Measurements from ENCODE around the gene RAB30.

DNA sequence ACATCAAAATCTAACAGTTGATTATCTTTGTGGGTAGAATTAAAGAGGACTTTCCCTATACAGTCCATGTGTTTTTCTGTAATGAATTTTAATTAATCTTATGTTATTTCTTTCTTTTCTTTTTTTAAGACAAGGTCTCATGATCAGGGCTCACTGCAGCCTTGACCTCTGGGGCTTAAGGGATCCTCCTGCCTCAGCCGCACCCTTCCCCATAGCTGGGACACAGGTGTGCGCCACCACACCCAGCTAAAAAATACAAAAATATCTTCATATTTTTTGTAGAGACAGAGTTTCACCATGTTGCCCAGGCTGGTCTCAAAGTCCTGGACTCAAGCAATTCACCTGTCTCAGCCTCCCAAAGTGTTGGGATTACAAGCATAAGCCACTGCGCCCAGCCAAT lies 7.7 kb downstream of the RAB30 start:
- TF ChIP-seq CTCF (IDR thresholded peaks at IDR 0.05) (no peak), POLR2AphosphoS5 (IDR thresholded peaks at IDR 0.05) (no peak)
